GM12873 (cell line): ENCODE measurements around the gene CATSPER3.

ENCODE experiments used
- CTCF ChIP-seq: IDR thresholded peaks from 2 replicates; pipeline ENCODE4 v1.5.1; 2012; ENCODE audit warnings: low read depth, mild to moderate bottlenecking, moderate library complexity, low read length, control low read depth; ENCODE audit not compliant: insufficient read depth; ENCODE audit errors: missing control alignments

The CATSPER3 gene

GRCh38 chr5:135041145-135041587 lies 73.5 kb downstream of the CATSPER3 start:
- no peak for TF ChIP-seq CTCF

GRCh38 chr5:135041726-135042125 lies 74.0 kb downstream of the CATSPER3 start:
- TF ChIP-seq CTCF: no peak

GRCh38 chr5:135042595-135042994 lies 74.9 kb downstream of the CATSPER3 start:
- no peak for TF ChIP-seq CTCF

- TF ChIP-seq CTCF: no peak
Measured at GRCh38 chr5:135045488-135045887, 77.8 kb downstream of the CATSPER3 start.

GRCh38 chr5:135046661-135047346 lies 79.1 kb downstream of the CATSPER3 start:
- TF ChIP-seq CTCF: no peak

GRCh38 chr5:135047347-135047695 lies 79.6 kb downstream of the CATSPER3 start:
- no peak for TF ChIP-seq CTCF

- no peak for TF ChIP-seq CTCF
Measured at GRCh38 chr5:135048286-135048685, 80.6 kb downstream of the CATSPER3 start.

GRCh38 chr5:135048930-135049329 lies 81.2 kb downstream of the CATSPER3 start:
- no peak for TF ChIP-seq CTCF
